ENCODE results near the gene TTC28.
"Not testable (repeated sequence)": the region's sequence is repeated elsewhere in the genome, so short reads cannot be mapped to it uniquely, and the experiment has no call there.

Gene TTC28

DNA sequence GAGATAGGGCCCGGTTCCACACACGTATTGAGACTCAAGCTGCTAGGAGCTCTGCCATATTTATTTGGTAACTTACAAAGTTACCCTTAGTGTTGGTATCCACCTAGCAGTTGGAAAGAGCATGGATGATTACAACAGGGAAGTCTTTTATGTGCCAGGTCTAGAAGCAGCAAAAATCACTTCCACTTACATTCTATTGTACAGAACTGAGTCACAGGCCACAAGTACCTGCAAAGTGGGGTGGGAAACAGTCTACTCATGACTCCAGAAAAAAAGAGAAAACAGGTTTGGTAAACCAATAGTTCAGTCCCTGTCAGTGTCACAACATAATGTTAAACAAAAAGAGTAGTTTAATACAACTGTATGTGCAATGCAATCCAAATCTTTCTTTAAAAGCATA lies 480.9 kb downstream of the TTC28 start:
- H3K79me2 ChIP-seq (ENCODE audit: control insufficient read depth, insufficient read depth, low read length): no peaks in the 10 kb centered on the region
- H3K79me1 ChIP-seq (ENCODE audit: low read length): no peaks in the 10 kb centered on the region
- H3K9ac ChIP-seq (ENCODE audit: low read length): no peak overlapping the region
- H4K8ac ChIP-seq (ENCODE audit: low read depth, low read length): no peak overlapping the region
- no peak overlapping the region for H2BK5ac ChIP-seq (ENCODE audit: low read length)
- H3K27ac ChIP-seq (ENCODE audit: low read depth, low read length): no peak overlapping the region
- no peak for DNase-seq
- H3K18ac ChIP-seq (ENCODE audit: low read length): no peak overlapping the region
- no peak overlapping the region for H3K4ac ChIP-seq (ENCODE audit: low read depth, low read length)
- H3K36me3 ChIP-seq (ENCODE audit: control insufficient read depth, insufficient read depth, low read length): no peaks in the 10 kb centered on the region
- no peaks in the 10 kb centered on the region for H3K4me1 ChIP-seq (ENCODE audit: control insufficient read depth, low read depth, low read length)
- no peak overlapping the region for H2BK15ac ChIP-seq (replicated peaks; ENCODE audit: low read depth)
- H2BK120ac ChIP-seq (ENCODE audit: low read depth, low read length): no peak overlapping the region
- no CpG with 5 or more reads among the region's 2 CpGs for WGBS (ENCODE audit: extremely low coverage, insufficient coverage, low lambda C conversion rate)
- H4K5ac ChIP-seq (ENCODE audit: low read length): no peak overlapping the region
- H3K4me2 ChIP-seq (ENCODE audit: low read length): no peak overlapping the region
- no peak overlapping the region for H3K4me3 ChIP-seq (ENCODE audit: low read length)
- no peak overlapping the region for H3K23ac ChIP-seq (ENCODE audit: low read length)
- no peak overlapping the region for H3K56ac ChIP-seq (ENCODE audit: low read length)
- no peak overlapping the region for H2AK5ac ChIP-seq (ENCODE audit: low read length)
- no peaks in the 10 kb centered on the region for H3K27me3 ChIP-seq (ENCODE audit: insufficient read depth, low read length, poor library complexity)

DNA sequence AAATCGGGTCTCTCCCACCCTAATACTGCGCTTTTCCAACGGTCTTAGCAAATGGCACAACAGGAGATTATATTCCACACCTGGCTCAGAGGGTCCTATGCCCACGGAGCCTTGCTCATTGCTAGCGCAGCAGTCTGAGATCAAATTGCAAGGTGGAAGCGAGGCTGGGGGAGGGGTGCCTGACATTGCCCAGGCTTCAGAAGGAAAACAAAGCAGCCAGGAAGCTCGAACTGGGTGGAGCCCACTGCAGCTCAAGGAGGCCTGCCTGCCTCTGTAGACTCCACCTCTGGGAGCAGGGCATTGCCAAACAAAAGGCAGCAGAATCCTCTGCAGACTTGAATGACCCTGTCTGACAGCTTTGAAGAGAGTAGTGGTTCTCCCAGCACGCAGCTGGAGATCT lies 488.1 kb downstream of the TTC28 start:
- not testable (repeated sequence) for H2BK5ac ChIP-seq (ENCODE audit: low read length); H3K23ac ChIP-seq (ENCODE audit: low read length); H3K4me3 ChIP-seq (ENCODE audit: low read length); H3K4me1 ChIP-seq (ENCODE audit: control insufficient read depth, low read depth, low read length); H3K18ac ChIP-seq (ENCODE audit: low read length); H3K27ac ChIP-seq (ENCODE audit: low read depth, low read length); H2BK15ac ChIP-seq (replicated peaks; ENCODE audit: low read depth); H3K79me1 ChIP-seq (ENCODE audit: low read length); DNase-seq; H3K4me2 ChIP-seq (ENCODE audit: low read length); H3K4ac ChIP-seq (ENCODE audit: low read depth, low read length); H4K5ac ChIP-seq (ENCODE audit: low read length); H3K27me3 ChIP-seq (ENCODE audit: insufficient read depth, low read length, poor library complexity); H3K56ac ChIP-seq (ENCODE audit: low read length); H3K36me3 ChIP-seq (ENCODE audit: control insufficient read depth, insufficient read depth, low read length); H2BK120ac ChIP-seq (ENCODE audit: low read depth, low read length); H3K79me2 ChIP-seq (ENCODE audit: control insufficient read depth, insufficient read depth, low read length); H3K9ac ChIP-seq (ENCODE audit: low read length); H4K8ac ChIP-seq (ENCODE audit: low read depth, low read length); H2AK5ac ChIP-seq (ENCODE audit: low read length)
- no CpG with 5 or more reads among the region's 8 CpGs for WGBS (ENCODE audit: extremely low coverage, insufficient coverage, low lambda C conversion rate)

DNA sequence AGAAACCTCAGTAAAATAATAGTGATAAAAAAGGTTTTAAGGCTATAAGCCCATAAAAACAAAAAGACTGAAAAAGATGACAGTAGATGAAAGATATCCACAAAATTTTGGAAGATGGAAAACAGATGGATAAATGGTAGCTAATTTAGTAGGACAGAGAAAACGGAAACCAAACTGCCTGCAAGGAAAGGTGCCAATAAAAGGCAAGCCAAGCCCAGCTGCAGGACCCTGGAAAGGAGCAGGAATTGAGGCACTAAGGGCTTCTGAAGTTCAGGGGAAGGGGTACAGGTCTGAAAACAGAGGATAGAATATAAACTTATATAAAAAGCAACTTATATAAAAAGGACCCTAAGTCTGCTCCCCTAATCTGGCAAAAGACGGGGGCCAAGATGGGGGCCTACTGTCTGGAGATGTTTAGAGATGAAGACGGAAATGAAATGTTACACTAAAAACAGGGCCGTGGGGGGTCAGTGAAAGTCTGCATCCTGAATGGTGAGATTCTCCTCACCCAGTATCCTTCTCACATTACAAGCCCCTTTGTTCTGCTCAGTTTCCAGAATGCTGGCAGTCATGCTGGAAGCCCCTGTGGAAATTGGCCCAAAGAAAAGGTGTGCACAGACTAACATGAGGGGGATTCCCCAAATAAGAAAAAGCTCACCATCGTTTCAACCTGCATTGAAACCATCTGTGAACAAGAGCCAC lies 491.3 kb downstream of the TTC28 start:
- Histone ChIP-seq H3K27me3 (ENCODE audit: insufficient read depth, low read length, poor library complexity) (no peaks in the 10 kb centered on the region), H3K56ac (ENCODE audit: low read length) (no peak overlapping the region), H3K4ac (ENCODE audit: low read depth, low read length) (no peak overlapping the region), H2BK120ac (ENCODE audit: low read depth, low read length) (no peak overlapping the region), H3K79me2 (ENCODE audit: control insufficient read depth, insufficient read depth, low read length) (no peaks in the 10 kb centered on the region), H3K9ac (ENCODE audit: low read length) (no peak overlapping the region), H3K27ac (ENCODE audit: low read depth, low read length) (no peak overlapping the region), H2BK15ac (replicated peaks; ENCODE audit: low read depth) (no peak overlapping the region), H3K79me1 (ENCODE audit: low read length) (no peaks in the 10 kb centered on the region), H3K36me3 (ENCODE audit: control insufficient read depth, insufficient read depth, low read length) (no peaks in the 10 kb centered on the region), H4K8ac (ENCODE audit: low read depth, low read length) (no peak overlapping the region), H3K23ac (ENCODE audit: low read length) (no peak overlapping the region), H2AK5ac (ENCODE audit: low read length) (no peak overlapping the region), H4K5ac (ENCODE audit: low read length) (no peak overlapping the region), H2BK5ac (ENCODE audit: low read length) (no peak overlapping the region), H3K4me3 (ENCODE audit: low read length) (no peak overlapping the region), H3K4me1 (ENCODE audit: control insufficient read depth, low read depth, low read length) (peaks cover 4% of the 10 kb centered on the region), H3K4me2 (ENCODE audit: low read length) (no peak overlapping the region), H3K18ac (ENCODE audit: low read length) (no peak overlapping the region)
- WGBS (ENCODE audit: extremely low coverage, insufficient coverage, low lambda C conversion rate): no CpG with 5 or more reads among the region's 5 CpGs
- DNase-seq: peak; percentile 22

DNA sequence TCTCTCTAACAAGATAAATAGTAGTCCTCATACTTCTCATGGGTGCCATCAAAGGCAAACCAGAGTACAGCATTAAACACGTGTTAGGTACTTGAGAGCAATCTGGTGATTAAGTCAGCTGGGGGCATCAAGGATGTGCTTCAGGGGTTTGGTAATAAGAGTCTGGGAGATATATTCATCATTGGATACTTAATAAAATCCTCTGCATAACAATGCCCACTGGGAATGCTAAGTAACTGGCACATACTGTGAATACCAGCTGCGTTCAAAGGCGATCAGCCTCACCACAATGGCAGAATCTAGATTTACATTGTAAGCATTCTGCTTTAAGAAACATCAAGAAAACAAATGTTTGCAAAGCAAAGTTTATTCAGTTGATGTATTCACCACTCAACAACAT lies 492.0 kb downstream of the TTC28 start:
- H3K4me3 ChIP-seq (ENCODE audit: low read length): no peak overlapping the region
- no CpG with 5 or more reads among the region's 3 CpGs for WGBS (ENCODE audit: extremely low coverage, insufficient coverage, low lambda C conversion rate)

DNA sequence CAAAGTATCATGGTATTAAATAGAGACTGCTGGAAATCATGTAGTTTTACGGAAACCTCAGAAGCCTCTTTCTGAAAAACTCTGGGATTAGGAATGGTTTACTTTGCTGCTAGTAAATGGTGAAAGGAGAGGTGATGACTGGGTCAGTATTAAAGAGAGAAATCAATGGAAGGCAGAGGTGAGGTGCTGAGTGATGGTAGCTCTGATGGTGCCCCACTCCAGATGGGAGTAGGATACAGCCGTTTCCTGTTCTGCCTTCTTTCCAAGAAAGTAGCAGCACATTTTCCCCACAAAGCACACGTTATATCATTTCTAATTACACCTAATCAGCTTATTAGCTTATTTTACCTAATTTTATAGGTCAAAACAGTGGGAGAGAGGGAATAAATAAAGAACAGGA lies 493.0 kb downstream of the TTC28 start:
- Histone ChIP-seq H2AK5ac (ENCODE audit: low read length) (no peak overlapping the region), H3K4ac (ENCODE audit: low read depth, low read length) (no peak overlapping the region), H2BK15ac (replicated peaks; ENCODE audit: low read depth) (no peak overlapping the region), H3K79me2 (ENCODE audit: control insufficient read depth, insufficient read depth, low read length) (no peaks in the 10 kb centered on the region), H4K8ac (ENCODE audit: low read depth, low read length) (no peak overlapping the region), H3K23ac (ENCODE audit: low read length) (no peak overlapping the region), H3K4me2 (ENCODE audit: low read length) (no peak overlapping the region), H3K18ac (ENCODE audit: low read length) (no peak overlapping the region), H4K5ac (ENCODE audit: low read length) (no peak overlapping the region), H3K27me3 (ENCODE audit: insufficient read depth, low read length, poor library complexity) (no peaks in the 10 kb centered on the region), H3K36me3 (ENCODE audit: control insufficient read depth, insufficient read depth, low read length) (no peaks in the 10 kb centered on the region), H3K79me1 (ENCODE audit: low read length) (no peaks in the 10 kb centered on the region), H2BK120ac (ENCODE audit: low read depth, low read length) (no peak overlapping the region), H3K56ac (ENCODE audit: low read length) (no peak overlapping the region), H3K9ac (ENCODE audit: low read length) (no peak overlapping the region), H2BK5ac (ENCODE audit: low read length) (no peak overlapping the region), H3K4me3 (ENCODE audit: low read length) (no peak overlapping the region), H3K27ac (ENCODE audit: low read depth, low read length) (no peak overlapping the region), H3K4me1 (ENCODE audit: control insufficient read depth, low read depth, low read length) (peaks cover 4% of the 10 kb centered on the region)
- WGBS (ENCODE audit: extremely low coverage, insufficient coverage, low lambda C conversion rate): no CpG with 5 or more reads among the region's 3 CpGs
- DNase-seq: no peak

More for the DNA sequence above, 492.0 kb downstream of the TTC28 start:
- Histone ChIP-seq H3K9ac (ENCODE audit: low read length) (no peak overlapping the region), H3K27ac (ENCODE audit: low read depth, low read length) (no peak overlapping the region), H2BK120ac (ENCODE audit: low read depth, low read length) (no peak overlapping the region), H2BK5ac (ENCODE audit: low read length) (no peak overlapping the region), H3K27me3 (ENCODE audit: insufficient read depth, low read length, poor library complexity) (no peaks in the 10 kb centered on the region), H4K5ac (ENCODE audit: low read length) (no peak overlapping the region), H4K8ac (ENCODE audit: low read depth, low read length) (no peak overlapping the region), H3K4me1 (ENCODE audit: control insufficient read depth, low read depth, low read length) (peaks cover 4% of the 10 kb centered on the region), H3K56ac (ENCODE audit: low read length) (no peak overlapping the region), H3K4ac (ENCODE audit: low read depth, low read length) (no peak overlapping the region), H3K79me1 (ENCODE audit: low read length) (no peaks in the 10 kb centered on the region), H3K36me3 (ENCODE audit: control insufficient read depth, insufficient read depth, low read length) (no peaks in the 10 kb centered on the region), H2AK5ac (ENCODE audit: low read length) (no peak overlapping the region), H2BK15ac (replicated peaks; ENCODE audit: low read depth) (no peak overlapping the region), H3K79me2 (ENCODE audit: control insufficient read depth, insufficient read depth, low read length) (no peaks in the 10 kb centered on the region), H3K23ac (ENCODE audit: low read length) (no peak overlapping the region), H3K4me2 (ENCODE audit: low read length) (no peak overlapping the region), H3K18ac (ENCODE audit: low read length) (no peak overlapping the region)
- peak; percentile 34 for DNase-seq

DNA sequence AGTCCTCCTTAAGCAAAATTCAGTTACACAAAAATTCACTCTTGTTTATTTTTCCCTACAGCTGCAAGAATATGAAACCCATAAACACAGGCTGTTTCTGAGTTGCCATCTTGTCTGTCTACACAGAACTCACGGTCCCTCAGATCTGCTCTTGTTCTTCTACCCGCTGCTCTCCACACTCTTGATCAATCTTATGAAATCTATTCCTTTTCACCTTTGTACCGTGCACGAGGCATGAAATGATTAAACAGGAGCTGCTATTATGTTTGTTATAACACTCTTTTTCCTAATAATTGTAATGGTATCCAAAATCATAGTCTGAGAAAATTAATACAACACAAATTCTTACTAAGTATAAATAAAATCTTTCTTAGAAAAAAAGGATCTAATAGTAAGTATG lies 494.5 kb downstream of the TTC28 start:
- H2BK120ac ChIP-seq (ENCODE audit: low read depth, low read length): no peak overlapping the region
- no CpG with 5 or more reads among the region's 4 CpGs for WGBS (ENCODE audit: extremely low coverage, insufficient coverage, low lambda C conversion rate)
- H4K8ac ChIP-seq (ENCODE audit: low read depth, low read length): no peak overlapping the region
- no peak overlapping the region for H2BK5ac ChIP-seq (ENCODE audit: low read length)
- H3K36me3 ChIP-seq (ENCODE audit: control insufficient read depth, insufficient read depth, low read length): no peaks in the 10 kb centered on the region
- H3K9ac ChIP-seq (ENCODE audit: low read length): no peak overlapping the region
- no peak overlapping the region for H2AK5ac ChIP-seq (ENCODE audit: low read length)
- no peak for DNase-seq
- H3K23ac ChIP-seq (ENCODE audit: low read length): no peak overlapping the region
- no peak overlapping the region for H3K4me2 ChIP-seq (ENCODE audit: low read length)
- peaks cover 4% of the 10 kb centered on the region for H3K4me1 ChIP-seq (ENCODE audit: control insufficient read depth, low read depth, low read length)
- H3K79me2 ChIP-seq (ENCODE audit: control insufficient read depth, insufficient read depth, low read length): no peaks in the 10 kb centered on the region
- no peak overlapping the region for H3K56ac ChIP-seq (ENCODE audit: low read length)
- H3K18ac ChIP-seq (ENCODE audit: low read length): no peak overlapping the region
- no peaks in the 10 kb centered on the region for H3K27me3 ChIP-seq (ENCODE audit: insufficient read depth, low read length, poor library complexity)
- H3K79me1 ChIP-seq (ENCODE audit: low read length): no peaks in the 10 kb centered on the region
- no peak overlapping the region for H4K5ac ChIP-seq (ENCODE audit: low read length)
- H3K4ac ChIP-seq (ENCODE audit: low read depth, low read length): no peak overlapping the region
- no peak overlapping the region for H3K27ac ChIP-seq (ENCODE audit: low read depth, low read length)
- no peak overlapping the region for H3K4me3 ChIP-seq (ENCODE audit: low read length)
- H2BK15ac ChIP-seq (replicated peaks; ENCODE audit: low read depth): no peak overlapping the region

Measured in mesendoderm (in vitro differentiated cells).